Lower leg skin (tissue), 3 donors: ENCODE measurements around the gene DMD.

Source experiments
- POLR2A ChIP-seq, 2 donors: fragments of 450-650 bp; IDR thresholded peaks; one replicate each; pipeline ENCODE4 v1.6.1; 2016 to 2017; ENCODE audit warnings: antibody characterized with exemption in 2 of 2, mild to moderate bottlenecking in 1 of 2, moderate library complexity in 1 of 2
- TF ChIP-seq, protein P1 (sequence below), 3 donors: fragments of 450-650 bp; IDR thresholded peaks; one replicate each; pipeline ENCODE4 v1.5.1; 2016; ENCODE audit warnings: antibody characterized with exemption in 3 of 3, mild to moderate bottlenecking in 3 of 3, moderate library complexity in 2 of 3

DNA sequence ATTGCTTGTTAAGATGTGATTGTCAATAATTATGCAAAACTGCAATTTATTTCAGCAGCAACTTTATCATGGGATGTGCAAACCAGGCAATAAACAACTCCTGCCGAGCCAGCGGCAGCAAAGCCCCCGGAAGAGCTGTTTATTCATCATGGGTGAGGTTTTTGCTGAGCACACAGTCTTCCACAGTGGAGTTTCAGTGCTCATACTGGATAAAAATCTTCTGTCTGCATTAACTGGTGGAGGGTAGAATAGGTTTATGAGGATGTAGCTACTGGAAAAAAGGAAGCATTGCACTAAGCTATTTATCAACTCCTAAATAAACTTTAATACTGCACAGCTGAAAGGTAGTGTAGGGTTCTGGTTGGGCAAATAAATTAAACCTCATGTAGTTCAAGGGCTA lies 1582.2 kb downstream of the DMD start:
- TF ChIP-seq, protein P1, sequence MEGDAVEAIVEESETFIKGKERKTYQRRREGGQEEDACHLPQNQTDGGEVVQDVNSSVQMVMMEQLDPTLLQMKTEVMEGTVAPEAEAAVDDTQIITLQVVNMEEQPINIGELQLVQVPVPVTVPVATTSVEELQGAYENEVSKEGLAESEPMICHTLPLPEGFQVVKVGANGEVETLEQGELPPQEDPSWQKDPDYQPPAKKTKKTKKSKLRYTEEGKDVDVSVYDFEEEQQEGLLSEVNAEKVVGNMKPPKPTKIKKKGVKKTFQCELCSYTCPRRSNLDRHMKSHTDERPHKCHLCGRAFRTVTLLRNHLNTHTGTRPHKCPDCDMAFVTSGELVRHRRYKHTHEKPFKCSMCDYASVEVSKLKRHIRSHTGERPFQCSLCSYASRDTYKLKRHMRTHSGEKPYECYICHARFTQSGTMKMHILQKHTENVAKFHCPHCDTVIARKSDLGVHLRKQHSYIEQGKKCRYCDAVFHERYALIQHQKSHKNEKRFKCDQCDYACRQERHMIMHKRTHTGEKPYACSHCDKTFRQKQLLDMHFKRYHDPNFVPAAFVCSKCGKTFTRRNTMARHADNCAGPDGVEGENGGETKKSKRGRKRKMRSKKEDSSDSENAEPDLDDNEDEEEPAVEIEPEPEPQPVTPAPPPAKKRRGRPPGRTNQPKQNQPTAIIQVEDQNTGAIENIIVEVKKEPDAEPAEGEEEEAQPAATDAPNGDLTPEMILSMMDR (IDR thresholded peaks at IDR 0.05) = no peak
- TF ChIP-seq POLR2A (IDR thresholded peaks at IDR 0.05) = no peak
